ENCODE data around the gene TUSC2. TPM values are rescaled to one million over a fixed set of nuclear protein-coding genes. Genes with fewer than 3 reads are reported as not detected.

TUSC2 gene
- total RNA-seq: 10 to 100 TPM; 23.1 to 24.7 TPM
- 23.9 TPM for polyA plus RNA-seq (2013, experiment 1 of 2)
- 23.2 TPM for polyA plus RNA-seq (2013, experiment 2 of 2)
- 11.0 to 43.4 (median 27.2) reads per million in 172 experiments for total RNA-seq

DNA sequence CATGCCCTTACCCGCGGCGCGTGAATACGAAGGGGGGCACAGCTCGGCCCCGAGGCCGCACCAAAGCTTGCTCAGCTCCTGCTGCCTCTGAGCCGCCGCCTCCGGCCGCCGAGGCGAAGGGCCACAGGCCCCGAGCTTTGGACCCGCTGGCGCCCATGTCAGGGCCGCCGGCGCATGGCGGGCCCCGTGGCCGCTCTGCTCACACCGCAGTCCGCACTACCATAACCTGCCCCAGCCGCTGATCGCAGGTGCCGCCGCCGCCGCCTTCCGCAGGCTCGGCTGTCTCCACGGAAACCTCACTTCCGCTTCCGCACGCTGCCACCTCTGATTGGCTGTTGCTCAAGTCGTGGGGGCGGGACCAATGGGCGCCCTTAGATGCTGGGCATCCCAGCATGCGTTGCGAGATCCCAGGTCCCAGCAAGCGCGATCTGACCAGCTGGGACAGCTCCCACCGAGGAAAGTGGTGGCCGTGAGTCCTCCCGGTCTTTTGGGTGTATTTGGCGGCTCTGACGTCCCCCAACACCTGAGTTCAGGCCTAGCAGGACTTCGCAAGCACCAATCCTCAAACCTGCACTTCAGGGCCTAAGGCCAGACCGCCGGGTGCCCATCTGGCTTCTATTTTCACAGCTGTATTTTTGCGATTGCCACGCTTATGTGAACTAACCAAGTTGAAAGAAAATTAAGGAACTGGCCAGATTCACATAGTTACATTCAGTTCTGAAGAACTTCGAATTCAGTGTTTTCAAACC lies at the start of gene TUSC2:
TSS of gene TUSC2 (minus strand) at position 281 of the 749 bp plus-strand sequence. CDS start at position 157, 124 bp downstream.
- Histone ChIP-seq H3K9me3 (ENCODE audit: control insufficient read depth in 1 of 2, insufficient read depth in 1 of 2, low read length in 2 of 2) (no peaks in the 10 kb centered on the region), H3K4me3 (ENCODE audit: low read length) (peak within 1 kb of the TSS; percentile 90), H3K27ac (ENCODE audit: low read depth in 1 of 2, low read length in 2 of 2) (peak within 1 kb of the TSS; percentile 47 to 81), H3K4me1 (ENCODE audit: insufficient read depth, low read length) (peaks cover 41% of the 10 kb centered on the region), H3K27me3 (ENCODE audit: control insufficient read depth in 1 of 2, insufficient read depth in 2 of 2, low read length in 2 of 2) (no peaks in the 10 kb centered on the region), H3K36me3 (ENCODE audit: insufficient read depth, low read length) (peaks cover 45% of the 10 kb centered on the region)
- peak; percentile 95 for ATAC-seq (ENCODE audit: poor library complexity)
- no peaks in the 10 kb centered on the region for H3K9me3 Mint-ChIP-seq
- H3K36me3 Mint-ChIP-seq (ENCODE audit: low read depth): peaks cover 52% of the 10 kb centered on the region
- CTCF ChIA-PET: interaction anchor here (0.6 to 1.6 kb wide), 2 partner anchors 9 to 19 kb away, joined by 3 to 5 read pairs; no protein-coding TSS in a partner anchor
- DNase-seq: peak; percentile 91 to 98 (median 94)
- intact Hi-C loops (cut with DNase I, micrococcal nuclease): loop anchor here in 1 of 2 experiments (1.0 kb wide), 1 partner anchor 9 kb away; no protein-coding TSS in a partner anchor
- TF ChIP-seq, protein P1, sequence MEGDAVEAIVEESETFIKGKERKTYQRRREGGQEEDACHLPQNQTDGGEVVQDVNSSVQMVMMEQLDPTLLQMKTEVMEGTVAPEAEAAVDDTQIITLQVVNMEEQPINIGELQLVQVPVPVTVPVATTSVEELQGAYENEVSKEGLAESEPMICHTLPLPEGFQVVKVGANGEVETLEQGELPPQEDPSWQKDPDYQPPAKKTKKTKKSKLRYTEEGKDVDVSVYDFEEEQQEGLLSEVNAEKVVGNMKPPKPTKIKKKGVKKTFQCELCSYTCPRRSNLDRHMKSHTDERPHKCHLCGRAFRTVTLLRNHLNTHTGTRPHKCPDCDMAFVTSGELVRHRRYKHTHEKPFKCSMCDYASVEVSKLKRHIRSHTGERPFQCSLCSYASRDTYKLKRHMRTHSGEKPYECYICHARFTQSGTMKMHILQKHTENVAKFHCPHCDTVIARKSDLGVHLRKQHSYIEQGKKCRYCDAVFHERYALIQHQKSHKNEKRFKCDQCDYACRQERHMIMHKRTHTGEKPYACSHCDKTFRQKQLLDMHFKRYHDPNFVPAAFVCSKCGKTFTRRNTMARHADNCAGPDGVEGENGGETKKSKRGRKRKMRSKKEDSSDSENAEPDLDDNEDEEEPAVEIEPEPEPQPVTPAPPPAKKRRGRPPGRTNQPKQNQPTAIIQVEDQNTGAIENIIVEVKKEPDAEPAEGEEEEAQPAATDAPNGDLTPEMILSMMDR (IDR thresholded peaks at IDR 0.05): no peak
- H3K27me3 Mint-ChIP-seq: no peaks in the 10 kb centered on the region
- H3K4me1 Mint-ChIP-seq (ENCODE audit: low read depth): peaks cover 30% of the 10 kb centered on the region
- peak within 1 kb of the TSS; percentile 97 for H3K4me3 Mint-ChIP-seq
- peak within 1 kb of the TSS; percentile 92 for H3K27ac Mint-ChIP-seq
- POLR2A ChIA-PET: interaction anchor here (0.5 to 4.7 kb wide), 14 partner anchors 10 to 1855 kb away, joined by 3 to 58 read pairs (median 4); partner anchors contain the start of genes CYB561D2, HYAL3, MANF and NAA80

- Mint-ChIP-seq H3K4me3 (no peak overlapping the region), H3K9me3 (no peaks in the 10 kb centered on the region), H3K27me3 (no peaks in the 10 kb centered on the region), H3K27ac (no peak overlapping the region), H3K36me3 (ENCODE audit: low read depth) (no peaks in the 10 kb centered on the region), H3K4me1 (ENCODE audit: low read depth) (peaks cover 12% of the 10 kb centered on the region)
- no peak overlapping the region for H3K4me3 ChIP-seq (ENCODE audit: low read length)
- no peaks in the 10 kb centered on the region for H3K9me3 ChIP-seq (ENCODE audit: control insufficient read depth in 1 of 2, insufficient read depth in 1 of 2, low read length in 2 of 2)
- no peaks in the 10 kb centered on the region for H3K27me3 ChIP-seq (ENCODE audit: control insufficient read depth in 1 of 2, insufficient read depth in 2 of 2, low read length in 2 of 2)
- ChIA-PET POLR2A (no interaction called here), CTCF (no interaction called here)
- TF ChIP-seq, protein P1 (IDR thresholded peaks at IDR 0.05): no peak
- H3K36me3 ChIP-seq (ENCODE audit: insufficient read depth, low read length): no peaks in the 10 kb centered on the region
- intact Hi-C loops (cut with DNase I, micrococcal nuclease): no loop called here
- no peak overlapping the region for H3K27ac ChIP-seq (ENCODE audit: low read depth in 1 of 2, low read length in 2 of 2)
- no peak for DNase-seq
- no peak for ATAC-seq (ENCODE audit: poor library complexity)
- peaks cover 7% of the 10 kb centered on the region for H3K4me1 ChIP-seq (ENCODE audit: insufficient read depth, low read length)
Measured at GRCh38 chr3:50375258-50375931, 47.4 kb upstream of the TUSC2 start.

DNA sequence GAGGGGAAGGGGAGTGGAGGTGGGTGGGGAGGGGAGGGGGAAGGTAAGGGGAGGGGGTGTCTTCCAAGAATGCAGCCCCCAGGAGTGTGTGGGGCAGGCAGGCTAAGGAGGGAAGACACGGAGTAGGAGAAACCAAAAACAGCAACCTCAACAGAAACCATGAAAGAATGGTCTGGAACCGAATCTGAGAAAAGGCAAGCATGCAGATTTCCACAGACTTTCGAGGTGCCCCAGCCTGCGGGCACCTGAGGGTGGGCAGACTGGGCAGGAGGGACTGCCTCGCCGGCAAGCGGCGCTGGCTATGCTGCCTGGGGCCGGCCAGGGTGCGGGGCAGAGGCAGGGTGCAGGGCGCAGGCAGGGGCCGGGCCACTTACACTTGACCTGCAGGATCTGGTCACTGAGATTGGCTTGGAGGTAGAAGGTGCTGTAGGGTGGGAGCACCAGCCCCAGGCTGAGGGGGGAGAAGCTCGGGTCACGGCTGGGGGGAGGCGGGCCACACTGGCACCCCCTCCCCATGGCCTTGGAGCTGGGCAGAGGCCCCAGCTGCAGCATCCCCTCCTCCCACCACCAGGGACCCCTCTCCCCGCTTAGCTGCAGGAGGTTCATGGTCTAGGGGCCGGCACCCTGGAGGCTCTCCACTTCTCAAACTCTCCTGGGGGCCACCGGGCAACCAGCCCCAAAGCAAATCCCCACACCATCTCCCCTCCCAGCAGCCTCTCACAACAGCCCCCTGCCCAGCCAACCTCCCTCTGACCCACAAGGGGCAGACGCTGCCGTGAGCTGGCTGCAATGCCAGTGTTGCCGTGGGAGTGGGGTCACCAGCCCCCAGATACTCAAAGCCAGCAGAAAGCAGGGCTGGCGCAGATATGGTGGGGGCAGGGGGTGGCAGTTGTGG lies 46.6 kb upstream of the TUSC2 start:
- H3K36me3 ChIP-seq (ENCODE audit: insufficient read depth, low read length): no peaks in the 10 kb centered on the region
- no peaks in the 10 kb centered on the region for H3K9me3 ChIP-seq (ENCODE audit: control insufficient read depth in 1 of 2, insufficient read depth in 1 of 2, low read length in 2 of 2)
- no peak overlapping the region for H3K27ac ChIP-seq (ENCODE audit: low read depth in 1 of 2, low read length in 2 of 2)
- ChIA-PET POLR2A (no interaction called here), CTCF (no interaction called here)
- no peak overlapping the region for H3K4me3 Mint-ChIP-seq
- intact Hi-C loops (cut with DNase I, micrococcal nuclease): no loop called here
- no peaks in the 10 kb centered on the region for H3K36me3 Mint-ChIP-seq (ENCODE audit: low read depth)
- peaks cover 12% of the 10 kb centered on the region for H3K4me1 Mint-ChIP-seq (ENCODE audit: low read depth)
- no peaks in the 10 kb centered on the region for H3K9me3 Mint-ChIP-seq
- ATAC-seq (ENCODE audit: poor library complexity) (no peak), DNase-seq (no peak)
- H3K27ac Mint-ChIP-seq: no peak overlapping the region
- no peak overlapping the region for H3K4me3 ChIP-seq (ENCODE audit: low read length)
- peaks cover 7% of the 10 kb centered on the region for H3K4me1 ChIP-seq (ENCODE audit: insufficient read depth, low read length)
- H3K27me3 ChIP-seq (ENCODE audit: control insufficient read depth in 1 of 2, insufficient read depth in 2 of 2, low read length in 2 of 2): no peaks in the 10 kb centered on the region
- TF ChIP-seq, protein P1 (IDR thresholded peaks at IDR 0.05): no peak
- no peaks in the 10 kb centered on the region for H3K27me3 Mint-ChIP-seq

Measured in CD4-positive, alpha-beta T cell (primary cell).